ENCODE measurements around the gene SENP1. TPM values are rescaled to one million over a fixed set of nuclear protein-coding genes. Genes with fewer than 3 reads are reported as not detected.

SENP1 gene
- total RNA-seq, 1 experiment from 2014 or later: 41.6 TPM

DNA sequence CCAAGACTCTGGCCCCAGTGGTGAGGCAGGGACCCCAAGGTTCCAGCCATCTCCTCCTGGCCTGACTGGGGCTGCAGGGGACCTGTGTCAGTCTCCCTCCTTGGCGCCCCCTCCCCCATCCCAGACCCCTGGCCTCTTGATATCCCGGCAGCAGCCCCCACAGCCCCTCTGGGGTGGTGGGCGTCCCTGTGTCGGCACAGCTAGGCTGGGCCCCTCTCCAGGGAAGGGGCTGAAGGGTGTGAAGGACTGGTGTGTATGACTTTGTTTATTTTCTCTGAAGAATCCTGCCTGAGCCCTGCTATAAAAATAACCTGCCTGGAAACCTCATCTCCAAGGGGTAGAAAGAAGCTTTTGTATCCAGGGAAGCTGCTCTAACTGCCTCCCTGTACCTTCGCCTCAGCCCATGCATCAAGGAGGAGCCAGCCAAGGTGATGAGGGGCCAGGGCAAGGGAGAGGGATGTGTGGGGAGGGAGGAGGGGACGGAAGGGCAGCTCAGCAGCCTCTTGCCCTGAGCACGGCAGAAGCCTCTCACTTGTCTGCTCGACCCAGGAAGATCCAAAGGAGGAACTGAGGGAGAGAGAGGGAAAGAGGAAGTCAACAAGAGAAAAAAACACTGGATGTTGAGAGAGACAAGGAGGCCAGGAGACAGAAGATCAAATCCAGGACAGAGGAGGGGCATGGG is 76.2 kb downstream of the SENP1 start:
- ChIA-PET CTCF (interaction anchor here (1.3 kb wide), 1 partner anchor 66 kb away, joined by 3 read pairs; the partner anchor contains the start of gene TMEM106C), POLR2A (ENCODE audit: low non-redundant PET) (no interaction called here)
- no peak for TF ChIP-seq CTCF (conservative IDR thresholded peaks at IDR 0.05; ENCODE audit: low read depth, low read length)
- no peak for TF ChIP-seq EZH2 (IDR thresholded peaks at IDR 0.05; ENCODE audit: borderline replicate concordance, low read depth, low read length, poor library complexity, severe bottlenecking)
- no peak for DNase-seq (ENCODE audit: low spot score)
- H3K4me3 ChIP-seq (ENCODE audit: low read depth, low read length, poor library complexity, severe bottlenecking): no peak overlapping the region
- no peaks in the 10 kb centered on the region for H3K9me3 ChIP-seq (ENCODE audit: low read depth, low read length, poor library complexity, severe bottlenecking)
- no peak overlapping the region for H3K27ac ChIP-seq (ENCODE audit: low read depth, low read length, poor library complexity, severe bottlenecking)
- no peaks in the 10 kb centered on the region for H3K27me3 ChIP-seq (replicated peaks; ENCODE audit: insufficient read depth, low read depth, low read length, poor library complexity)
- no peaks in the 10 kb centered on the region for H3K4me1 ChIP-seq (ENCODE audit: insufficient read depth, low read length, poor library complexity, severe bottlenecking)
- intact Hi-C loops (cut with micrococcal nuclease; ENCODE audit: unreplicated experiment): no loop called here
- no TSS peak for BruUV-seq (replicated peaks)
- H3K36me3 ChIP-seq (ENCODE audit: insufficient read depth, low read length, poor library complexity, severe bottlenecking): no peaks in the 10 kb centered on the region

- H3K9me3 ChIP-seq (ENCODE audit: low read depth, low read length, poor library complexity, severe bottlenecking): no peaks in the 10 kb centered on the region
- no peak for DNase-seq (ENCODE audit: low spot score)
- no peak overlapping the region for H3K4me3 ChIP-seq (ENCODE audit: low read depth, low read length, poor library complexity, severe bottlenecking)
- H3K27ac ChIP-seq (ENCODE audit: low read depth, low read length, poor library complexity, severe bottlenecking): no peak overlapping the region
- no peaks in the 10 kb centered on the region for H3K36me3 ChIP-seq (ENCODE audit: insufficient read depth, low read length, poor library complexity, severe bottlenecking)
- TF ChIP-seq CTCF (conservative IDR thresholded peaks at IDR 0.05; ENCODE audit: low read depth, low read length) (no peak), EZH2 (IDR thresholded peaks at IDR 0.05; ENCODE audit: borderline replicate concordance, low read depth, low read length, poor library complexity, severe bottlenecking) (no peak)
- BruUV-seq (replicated peaks): no TSS peak
- no peaks in the 10 kb centered on the region for H3K4me1 ChIP-seq (ENCODE audit: insufficient read depth, low read length, poor library complexity, severe bottlenecking)
- no peaks in the 10 kb centered on the region for H3K27me3 ChIP-seq (replicated peaks; ENCODE audit: insufficient read depth, low read depth, low read length, poor library complexity)
- intact Hi-C loops (cut with micrococcal nuclease; ENCODE audit: unreplicated experiment): no loop called here
- ChIA-PET POLR2A (ENCODE audit: low non-redundant PET) (no interaction called here), CTCF (no interaction called here)
Observed at GRCh38 chr12:48028541-48029431, 77.1 kb downstream of the SENP1 start.

- Histone ChIP-seq H3K4me1 (ENCODE audit: insufficient read depth, low read length, poor library complexity, severe bottlenecking) (no peaks in the 10 kb centered on the region), H3K4me3 (ENCODE audit: low read depth, low read length, poor library complexity, severe bottlenecking) (no peak overlapping the region), H3K27me3 (replicated peaks; ENCODE audit: insufficient read depth, low read depth, low read length, poor library complexity) (no peaks in the 10 kb centered on the region), H3K27ac (ENCODE audit: low read depth, low read length, poor library complexity, severe bottlenecking) (no peak overlapping the region), H3K36me3 (ENCODE audit: insufficient read depth, low read length, poor library complexity, severe bottlenecking) (no peaks in the 10 kb centered on the region), H3K9me3 (ENCODE audit: low read depth, low read length, poor library complexity, severe bottlenecking) (no peaks in the 10 kb centered on the region)
- CTCF ChIA-PET: no interaction called here
- no TSS peak for BruUV-seq (replicated peaks)
- intact Hi-C loops (cut with micrococcal nuclease; ENCODE audit: unreplicated experiment): no loop called here
- DNase-seq (ENCODE audit: low spot score): no peak
- POLR2A ChIA-PET (ENCODE audit: low non-redundant PET): no interaction called here
- TF ChIP-seq EZH2 (IDR thresholded peaks at IDR 0.05; ENCODE audit: borderline replicate concordance, low read depth, low read length, poor library complexity, severe bottlenecking): no peak
- TF ChIP-seq CTCF (conservative IDR thresholded peaks at IDR 0.05; ENCODE audit: low read depth, low read length): no peak
Observed at GRCh38 chr12:48027183-48028002, 78.5 kb downstream of the SENP1 start.
